SU-DHL-6 (cell line): Measurements from ENCODE around the gene RTEL1.

Experiments used
- EZH2phosphoT487 ChIP-seq: fragments of 200-600 bp; sonication (generic), shearing (Covaris generic); conservative IDR thresholded peaks from 2 replicates; pipeline ENCODE4 v1.6.1; 2018; ENCODE audit warnings: mild to moderate bottlenecking, antibody characterized with exemption, low read length, moderate library complexity, mixed read lengths
- TF ChIP-seq, protein P1 (sequence below): fragments of 200-600 bp; sonication (generic); IDR thresholded peaks from one replicate; pipeline ENCODE4 v1.5.1; 2017; ENCODE audit warnings: antibody characterized with exemption, mild to moderate bottlenecking, low read length, moderate library complexity; ENCODE audit not compliant: insufficient read depth, poor library complexity, severe bottlenecking

DNA sequence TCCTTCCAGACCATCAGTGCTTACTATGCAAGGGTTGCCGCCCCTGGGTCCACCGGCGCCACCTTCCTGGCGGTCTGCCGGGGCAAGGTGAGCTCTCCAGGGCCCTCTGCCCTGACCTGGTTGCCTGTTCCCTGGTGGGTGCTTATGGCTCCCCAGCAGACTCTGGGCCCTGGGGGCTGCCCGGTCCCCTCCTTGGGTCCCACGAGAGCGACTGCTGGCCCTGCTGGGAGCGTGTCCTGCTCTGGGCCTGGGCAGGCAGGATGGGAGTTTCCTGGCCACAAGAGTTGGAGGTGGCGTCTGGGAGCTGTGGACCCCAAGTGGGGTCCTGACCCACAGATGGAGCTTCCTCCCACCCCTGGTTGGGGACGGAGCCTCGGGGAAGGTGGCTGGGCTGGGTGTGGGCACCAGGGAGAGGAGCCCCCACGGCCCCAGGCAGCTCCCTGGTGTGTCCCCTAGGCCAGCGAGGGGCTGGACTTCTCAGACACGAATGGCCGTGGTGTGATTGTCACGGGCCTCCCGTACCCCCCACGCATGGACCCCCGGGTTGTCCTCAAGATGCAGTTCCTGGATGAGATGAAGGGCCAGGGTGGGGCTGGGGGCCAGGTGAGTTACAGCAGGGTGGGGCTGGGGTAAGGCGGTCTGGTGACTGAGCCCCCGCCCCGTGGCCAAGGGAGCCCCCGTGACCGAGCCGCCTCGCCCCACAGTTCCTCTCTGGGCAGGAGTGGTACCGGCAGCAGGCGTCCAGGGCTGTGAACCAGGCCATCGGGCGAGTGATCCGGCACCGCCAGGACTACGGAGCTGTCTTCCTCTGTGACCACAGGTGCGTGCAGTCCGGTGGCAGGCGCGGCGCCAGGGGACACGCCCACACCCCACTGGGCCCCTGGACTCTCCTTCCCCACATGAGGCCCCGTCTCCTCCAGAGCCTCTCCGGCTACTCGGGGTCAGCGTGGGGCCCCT, 31.2 kb downstream of the RTEL1 start:
- TF ChIP-seq, protein P1, sequence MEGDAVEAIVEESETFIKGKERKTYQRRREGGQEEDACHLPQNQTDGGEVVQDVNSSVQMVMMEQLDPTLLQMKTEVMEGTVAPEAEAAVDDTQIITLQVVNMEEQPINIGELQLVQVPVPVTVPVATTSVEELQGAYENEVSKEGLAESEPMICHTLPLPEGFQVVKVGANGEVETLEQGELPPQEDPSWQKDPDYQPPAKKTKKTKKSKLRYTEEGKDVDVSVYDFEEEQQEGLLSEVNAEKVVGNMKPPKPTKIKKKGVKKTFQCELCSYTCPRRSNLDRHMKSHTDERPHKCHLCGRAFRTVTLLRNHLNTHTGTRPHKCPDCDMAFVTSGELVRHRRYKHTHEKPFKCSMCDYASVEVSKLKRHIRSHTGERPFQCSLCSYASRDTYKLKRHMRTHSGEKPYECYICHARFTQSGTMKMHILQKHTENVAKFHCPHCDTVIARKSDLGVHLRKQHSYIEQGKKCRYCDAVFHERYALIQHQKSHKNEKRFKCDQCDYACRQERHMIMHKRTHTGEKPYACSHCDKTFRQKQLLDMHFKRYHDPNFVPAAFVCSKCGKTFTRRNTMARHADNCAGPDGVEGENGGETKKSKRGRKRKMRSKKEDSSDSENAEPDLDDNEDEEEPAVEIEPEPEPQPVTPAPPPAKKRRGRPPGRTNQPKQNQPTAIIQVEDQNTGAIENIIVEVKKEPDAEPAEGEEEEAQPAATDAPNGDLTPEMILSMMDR: no peak
- TF ChIP-seq EZH2phosphoT487: no peak
